Natural killer cell (primary cell): ENCODE results near the gene OBSCN. TPM values are rescaled to one million over a fixed set of nuclear protein-coding genes. Genes with fewer than 3 reads are reported as not detected.

Source experiments
- ATAC-seq, 3 donors: fragments of 150-1000 bp in 2 of 3; fragments of 200-7000 bp in 1 of 3; cut with Tn5 transposase; 1 replicate in 1 of 3; 2 replicates in 2 of 3; pipeline ENCODE4 v1.10.0; 2021; ENCODE audit warnings: mild to moderate bottlenecking in 2 of 3, moderate library complexity in 2 of 3
- DNase-seq, 2 donors: peaks; one replicate each; pipeline versions ENCODE4 v3.0.0 to v3.0.0-alpha.2; 2013 to 2021; ENCODE audit warnings: mixed read lengths in 1 of 2
- H3K27ac ChIP-seq: one replicate; pipeline ENCODE4 v1.5.1; 2013; ENCODE audit warnings: mild to moderate bottlenecking, low read length
- H3K27me3 ChIP-seq: one replicate; pipeline ENCODE4 v1.6.1; 2013; ENCODE audit warnings: low read length; ENCODE audit not compliant: control insufficient read depth, insufficient read depth
- H3K36me3 ChIP-seq: one replicate; pipeline ENCODE4 v1.6.1; 2013; ENCODE audit warnings: low read length; ENCODE audit not compliant: control insufficient read depth, insufficient read depth
- H3K4me1 ChIP-seq: one replicate; pipeline ENCODE4 v1.6.1; 2013; ENCODE audit warnings: low read length; ENCODE audit not compliant: control insufficient read depth, insufficient read depth
- H3K4me3 ChIP-seq: one replicate; pipeline ENCODE4 v1.5.1; 2013; ENCODE audit warnings: low read length
- H3K9me3 ChIP-seq: one replicate; pipeline ENCODE4 v1.6.1; 2013; ENCODE audit warnings: low read length; ENCODE audit not compliant: control insufficient read depth, insufficient read depth
- H3K27ac Mint-ChIP-seq, 2 donors: one replicate each; pipeline ENCODE4 v1.8.0; 2022; ENCODE audit warnings: mild to moderate bottlenecking in 2 of 2, mixed read lengths in 2 of 2, moderate library complexity in 1 of 2
- H3K27me3 Mint-ChIP-seq, 2 donors: one replicate each; pipeline ENCODE4 v1.8.0; 2022; ENCODE audit warnings: low read depth in 2 of 2, mixed read lengths in 2 of 2
- H3K36me3 Mint-ChIP-seq: one replicate; pipeline ENCODE4 v1.8.0; 2022; ENCODE audit warnings: mixed read lengths
- H3K4me1 Mint-ChIP-seq, 2 donors: one replicate each; pipeline ENCODE4 v1.8.0; 2022; ENCODE audit warnings: mixed read lengths in 2 of 2
- H3K4me3 Mint-ChIP-seq: one replicate; pipeline ENCODE4 v1.8.0; 2022; ENCODE audit warnings: mild to moderate bottlenecking, moderate library complexity, mixed read lengths
- H3K9me3 Mint-ChIP-seq, 2 donors: one replicate each; pipeline ENCODE4 v1.8.0; 2022; ENCODE audit warnings: mixed read lengths in 2 of 2
- WGBS: methylation state at CpG from one replicate; pipeline ENCODE4 v1.1.7; 2013; ENCODE audit warnings: missing lambda C conversion rate; ENCODE audit not compliant: insufficient coverage; 5-methylcytosine and 5-hydroxymethylcytosine counted together
- intact Hi-C: fragments of 100-400 bp; cut with micrococcal nuclease; formaldehyde crosslinking; loops from one replicate; pipeline ENCODE4 v1.14.2; 2022
- total RNA-seq, 4 donors: library from RNA; stranded (reverse); fragments of 120-200 nt in 1 of 4; gene quantifications; one replicate each; pipeline versions ENCODE4 v1.2.3 to v1.2.4, GENCODE V29; 2013 to 2022
- TF ChIP-seq, protein P1 (sequence below): fragments of 200-600 bp; IDR thresholded peaks from one replicate; pipeline ENCODE4 v1.8.0; 2022; ENCODE audit warnings: antibody characterized with exemption

The OBSCN gene
- total RNA-seq, 3 donors from 2014 or later (not counting 1 experiment from before 2014, with no cell fraction given), result 9.6 to 30.0 (median 14.3) TPM

DNA sequence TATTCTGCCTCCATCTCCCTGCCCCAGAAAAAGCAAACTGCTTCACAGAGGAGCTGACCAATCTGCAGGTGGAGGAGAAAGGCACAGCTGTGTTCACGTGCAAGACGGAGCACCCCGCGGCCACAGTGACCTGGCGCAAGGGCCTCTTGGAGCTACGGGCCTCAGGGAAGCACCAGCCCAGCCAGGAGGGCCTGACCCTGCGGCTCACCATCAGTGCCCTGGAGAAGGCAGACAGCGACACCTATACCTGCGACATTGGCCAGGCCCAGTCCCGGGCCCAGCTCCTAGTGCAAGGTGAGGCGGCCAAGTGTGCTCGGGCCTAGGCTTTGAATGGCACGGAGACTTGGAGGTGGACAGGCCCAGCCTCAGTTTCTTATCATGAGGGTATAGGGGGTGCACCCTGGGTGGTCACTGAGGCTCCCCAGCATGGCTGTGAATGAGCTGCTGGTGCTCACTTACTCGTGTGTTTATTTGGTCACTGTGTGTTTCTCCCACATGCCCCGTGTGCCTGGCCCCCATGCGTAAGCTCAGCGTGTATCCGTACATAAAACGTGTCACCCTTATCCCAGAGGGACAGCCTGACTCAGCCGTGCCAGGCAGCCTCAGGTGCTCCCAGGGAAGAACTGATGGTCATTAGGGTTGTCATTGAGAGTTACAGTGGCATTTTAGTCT, 75.8 kb downstream of the OBSCN start:
- Histone ChIP-seq H3K4me3 (no peak overlapping the region), H3K4me1 (no peaks in the 10 kb centered on the region), H3K9me3 (no peaks in the 10 kb centered on the region), H3K27me3 (no peaks in the 10 kb centered on the region), H3K27ac (no peak overlapping the region), H3K36me3 (no peaks in the 10 kb centered on the region)
- WGBS, result 97% methylated on average over 20 of the region's 20 CpGs
- ATAC-seq (no peak), DNase-seq (no peak)
- H3K36me3 Mint-ChIP-seq, result no peaks in the 10 kb centered on the region
- intact Hi-C loops, result no loop called here
- H3K27me3 Mint-ChIP-seq, result no peaks in the 10 kb centered on the region
- no peak overlapping the region for H3K4me3 Mint-ChIP-seq
- peaks cover 0 to 7% of the 10 kb centered on the region in 2 donors for H3K4me1 Mint-ChIP-seq
- no peaks in the 10 kb centered on the region for H3K9me3 Mint-ChIP-seq
- TF ChIP-seq, protein P1, sequence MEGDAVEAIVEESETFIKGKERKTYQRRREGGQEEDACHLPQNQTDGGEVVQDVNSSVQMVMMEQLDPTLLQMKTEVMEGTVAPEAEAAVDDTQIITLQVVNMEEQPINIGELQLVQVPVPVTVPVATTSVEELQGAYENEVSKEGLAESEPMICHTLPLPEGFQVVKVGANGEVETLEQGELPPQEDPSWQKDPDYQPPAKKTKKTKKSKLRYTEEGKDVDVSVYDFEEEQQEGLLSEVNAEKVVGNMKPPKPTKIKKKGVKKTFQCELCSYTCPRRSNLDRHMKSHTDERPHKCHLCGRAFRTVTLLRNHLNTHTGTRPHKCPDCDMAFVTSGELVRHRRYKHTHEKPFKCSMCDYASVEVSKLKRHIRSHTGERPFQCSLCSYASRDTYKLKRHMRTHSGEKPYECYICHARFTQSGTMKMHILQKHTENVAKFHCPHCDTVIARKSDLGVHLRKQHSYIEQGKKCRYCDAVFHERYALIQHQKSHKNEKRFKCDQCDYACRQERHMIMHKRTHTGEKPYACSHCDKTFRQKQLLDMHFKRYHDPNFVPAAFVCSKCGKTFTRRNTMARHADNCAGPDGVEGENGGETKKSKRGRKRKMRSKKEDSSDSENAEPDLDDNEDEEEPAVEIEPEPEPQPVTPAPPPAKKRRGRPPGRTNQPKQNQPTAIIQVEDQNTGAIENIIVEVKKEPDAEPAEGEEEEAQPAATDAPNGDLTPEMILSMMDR, result no peak
- H3K27ac Mint-ChIP-seq, result no peak overlapping the region

DNA sequence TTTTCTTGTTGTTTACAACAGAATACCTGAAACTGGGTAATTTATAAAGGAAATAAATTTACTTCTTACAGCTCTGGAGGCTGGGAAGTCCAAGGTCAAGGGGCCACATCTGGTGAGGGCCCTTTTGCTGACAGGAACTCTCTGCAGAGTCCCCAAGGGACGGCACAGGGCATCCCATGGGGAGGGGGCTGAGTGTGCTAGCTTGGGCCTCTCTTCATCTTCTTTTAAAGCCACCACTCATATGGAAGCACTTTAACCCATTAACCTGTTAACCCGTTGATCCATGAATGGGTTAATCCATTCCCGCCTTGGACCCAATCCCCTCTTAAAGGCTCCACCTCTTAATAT, 76.3 kb downstream of the OBSCN start:
- 88% methylated on average over 3 of the region's 3 CpGs for WGBS
- Histone ChIP-seq H3K27me3 (no peaks in the 10 kb centered on the region), H3K4me3 (no peak overlapping the region), H3K27ac (no peak overlapping the region), H3K36me3 (no peaks in the 10 kb centered on the region), H3K9me3 (no peaks in the 10 kb centered on the region), H3K4me1 (no peaks in the 10 kb centered on the region)
- H3K4me3 Mint-ChIP-seq, result no peak overlapping the region
- intact Hi-C loops, result no loop called here
- peaks cover 0 to 12% of the 10 kb centered on the region in 2 donors for H3K4me1 Mint-ChIP-seq
- ATAC-seq (no peak), DNase-seq (no peak)
- no peak overlapping the region for H3K27ac Mint-ChIP-seq
- no peaks in the 10 kb centered on the region for H3K27me3 Mint-ChIP-seq
- H3K9me3 Mint-ChIP-seq, result no peaks in the 10 kb centered on the region
- TF ChIP-seq, protein P1, result no peak
- H3K36me3 Mint-ChIP-seq, result no peaks in the 10 kb centered on the region

DNA sequence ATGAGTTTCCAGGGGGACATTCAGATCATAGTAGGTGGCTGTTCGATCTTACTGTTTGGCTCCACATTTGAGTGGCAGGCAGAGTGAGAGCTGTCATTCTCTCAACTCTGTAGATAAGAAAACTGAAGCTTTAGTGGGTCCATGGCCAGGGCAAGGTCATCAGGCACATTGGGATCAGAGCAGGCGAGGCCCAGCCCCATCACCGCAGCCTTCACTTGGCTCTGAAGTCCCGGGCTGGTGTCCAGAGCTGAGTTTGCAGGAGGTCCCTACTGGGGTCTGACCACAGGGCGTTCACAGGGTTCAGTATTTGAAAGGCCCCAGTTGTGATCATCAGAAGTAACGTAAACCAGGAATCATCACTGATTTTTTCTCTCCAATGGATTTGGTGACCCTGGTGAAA, 76.7 kb downstream of the OBSCN start:
- Mint-ChIP-seq H3K4me1 (peaks cover 0 to 16% of the 10 kb centered on the region in 2 donors), H3K4me3 (no peak overlapping the region), H3K9me3 (no peaks in the 10 kb centered on the region), H3K27ac (no peak overlapping the region), H3K36me3 (no peaks in the 10 kb centered on the region), H3K27me3 (no peaks in the 10 kb centered on the region)
- TF ChIP-seq, protein P1, result no peak
- 86% methylated on average over 6 of the region's 6 CpGs for WGBS
- Histone ChIP-seq H3K9me3 (no peaks in the 10 kb centered on the region), H3K4me1 (peaks cover 3% of the 10 kb centered on the region), H3K27ac (no peak overlapping the region), H3K4me3 (no peak overlapping the region), H3K36me3 (no peaks in the 10 kb centered on the region), H3K27me3 (no peaks in the 10 kb centered on the region)
- DNase-seq (no peak), ATAC-seq (no peak)
- intact Hi-C loops, result no loop called here
